RWPE1 (cell line): ENCODE measurements around the gene CHERP.

Experiments used
- CTCF ChIA-PET: fragments of 350-600 bp; sonication (Branson Sonifier 250); formaldehyde crosslinking; extraction: SDS; loops from one replicate; lab custom pipeline; 2021; lab: Yijun Ruan, JAX
- POLR2A ChIA-PET: fragments of 400-600 bp; formaldehyde crosslinking; extraction: SDS; loops from one replicate; lab custom pipeline; 2020; ENCODE audit warnings: antibody characterized with exemption; ENCODE audit not compliant: low non-redundant PET; lab: Yijun Ruan, JAX
- DNase-seq: peaks from one replicate; pipeline ENCODE4 v3.0.0; 2012; ENCODE audit warnings: low spot score
- H3K27ac ChIP-seq: fragments of 450-650 bp; 2 replicates; pipeline ENCODE4 v1.5.1; 2017
- TF ChIP-seq, protein P1 (sequence below): fragments of 450-650 bp; conservative IDR thresholded peaks from 2 replicates; pipeline ENCODE4 v1.5.1; 2017; ENCODE audit warnings: low read depth, mild to moderate bottlenecking

The CHERP gene

DNA sequence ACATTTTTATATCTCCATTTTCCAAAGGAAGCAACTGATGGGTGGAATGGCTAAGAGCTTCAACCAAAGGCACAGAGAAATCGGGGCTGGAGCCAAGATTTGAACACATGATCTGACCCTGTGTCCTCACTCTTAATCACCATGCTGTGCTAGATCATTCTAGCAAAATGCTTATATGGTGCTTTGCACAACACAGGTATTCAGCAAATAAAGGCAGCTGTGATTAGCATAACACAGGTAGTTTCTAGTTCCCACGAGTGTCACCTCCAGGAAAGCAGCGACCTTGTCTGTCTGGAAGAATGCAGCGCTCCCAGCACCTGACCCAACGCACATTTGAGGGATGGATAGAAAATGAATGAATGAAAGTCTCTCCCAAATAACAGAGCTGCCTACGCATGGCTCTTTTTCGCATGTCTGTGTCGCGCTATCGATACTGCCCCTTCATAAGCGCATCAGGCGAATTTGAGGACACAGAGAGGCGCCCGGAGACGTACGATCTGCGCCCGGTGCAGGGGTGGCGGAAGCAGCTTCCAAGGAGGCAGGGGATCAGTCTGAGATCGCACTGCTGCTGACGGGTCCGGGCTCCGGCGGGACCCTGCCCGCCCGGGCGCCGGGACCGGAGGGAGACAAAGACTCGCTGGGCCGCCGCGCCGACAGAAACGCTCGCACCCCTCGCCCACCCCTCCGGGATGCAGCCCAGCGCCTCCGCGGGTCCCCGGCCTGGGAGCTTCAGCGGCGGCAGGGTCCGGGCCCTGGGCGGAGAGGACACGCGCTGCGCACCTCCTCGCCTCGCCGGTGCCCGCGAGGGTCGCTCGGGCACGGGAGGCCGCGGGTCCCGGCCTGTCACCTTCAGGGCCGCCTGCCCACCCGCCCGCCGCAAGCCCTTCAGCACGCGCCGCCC lies 71.1 kb downstream of the CHERP start:
- peak; percentile 57 for DNase-seq
- POLR2A ChIA-PET = interaction anchor here (0.5 kb wide), 1 partner anchor 18 kb away, joined by 5 read pairs; no protein-coding TSS in a partner anchor

DNA sequence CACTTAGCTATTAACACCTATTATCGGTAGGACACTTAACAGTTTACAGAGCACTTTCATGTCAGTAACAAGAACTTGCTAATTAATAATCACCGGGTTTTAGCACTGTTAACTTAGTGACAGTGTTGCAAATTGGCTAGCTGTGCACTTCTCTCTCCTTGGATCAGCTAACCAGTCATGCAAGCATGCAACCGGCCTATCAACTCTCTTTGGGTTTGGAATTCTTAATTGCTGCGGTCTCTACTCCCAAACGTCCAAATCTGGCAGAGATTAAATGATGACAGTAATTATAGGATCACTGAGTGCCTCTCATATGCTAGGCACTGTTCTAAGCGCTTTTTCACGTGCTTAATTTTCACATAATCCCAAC lies 71.7 kb downstream of the CHERP start:
- TF ChIP-seq, protein P1, sequence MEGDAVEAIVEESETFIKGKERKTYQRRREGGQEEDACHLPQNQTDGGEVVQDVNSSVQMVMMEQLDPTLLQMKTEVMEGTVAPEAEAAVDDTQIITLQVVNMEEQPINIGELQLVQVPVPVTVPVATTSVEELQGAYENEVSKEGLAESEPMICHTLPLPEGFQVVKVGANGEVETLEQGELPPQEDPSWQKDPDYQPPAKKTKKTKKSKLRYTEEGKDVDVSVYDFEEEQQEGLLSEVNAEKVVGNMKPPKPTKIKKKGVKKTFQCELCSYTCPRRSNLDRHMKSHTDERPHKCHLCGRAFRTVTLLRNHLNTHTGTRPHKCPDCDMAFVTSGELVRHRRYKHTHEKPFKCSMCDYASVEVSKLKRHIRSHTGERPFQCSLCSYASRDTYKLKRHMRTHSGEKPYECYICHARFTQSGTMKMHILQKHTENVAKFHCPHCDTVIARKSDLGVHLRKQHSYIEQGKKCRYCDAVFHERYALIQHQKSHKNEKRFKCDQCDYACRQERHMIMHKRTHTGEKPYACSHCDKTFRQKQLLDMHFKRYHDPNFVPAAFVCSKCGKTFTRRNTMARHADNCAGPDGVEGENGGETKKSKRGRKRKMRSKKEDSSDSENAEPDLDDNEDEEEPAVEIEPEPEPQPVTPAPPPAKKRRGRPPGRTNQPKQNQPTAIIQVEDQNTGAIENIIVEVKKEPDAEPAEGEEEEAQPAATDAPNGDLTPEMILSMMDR = no peak
- no peak for DNase-seq
- POLR2A ChIA-PET = no interaction called here
- CTCF ChIA-PET = interaction anchor here (0.7 to 1.0 kb wide), 2 partner anchors 10 to 29 kb away, joined by 3 to 4 read pairs; no protein-coding TSS in a partner anchor
- H3K27ac ChIP-seq = no peak overlapping the region

More for the DNA sequence above, 71.1 kb downstream of the CHERP start:
- TF ChIP-seq, protein P1 = no peak
- peak overlapping the region; percentile 79 for H3K27ac ChIP-seq
- CTCF ChIA-PET = interaction anchor here (1.0 kb wide), 1 partner anchor 30 kb away, joined by 4 read pairs; no protein-coding TSS in a partner anchor
